ENCODE data around the gene MBP. TPM values are rescaled to one million over a fixed set of nuclear protein-coding genes. Genes with fewer than 3 reads are reported as not detected.

Gene MBP
- total and polyA plus RNA-seq, 4 experiments from 2014 or later, result 92.2 to 187 (median 149) TPM

DNA sequence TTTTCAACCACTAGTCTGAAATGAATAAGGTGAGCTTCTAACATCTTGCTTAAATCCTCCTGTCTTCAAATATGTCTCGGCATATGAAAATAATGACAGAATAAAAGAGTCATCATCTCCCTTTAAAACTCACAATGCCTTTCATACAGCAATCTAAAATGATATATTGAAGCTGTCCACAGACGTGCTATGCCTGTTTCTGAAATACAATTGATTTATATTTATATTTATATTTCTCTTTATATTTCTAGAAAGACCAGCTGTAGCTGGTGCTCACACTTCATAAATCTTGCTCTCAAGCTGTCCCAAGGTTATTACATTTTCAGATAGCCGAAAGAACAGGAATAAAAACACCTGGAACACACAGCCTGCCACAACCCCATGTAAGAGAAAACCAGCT lies 11.1 kb downstream of the MBP start:
- Histone ChIP-seq H3K36me3 (ENCODE audit: insufficient read depth, low read length) (peaks cover 14% of the 10 kb centered on the region), H3K27me3 (ENCODE audit: insufficient read depth, low read length) (no peaks in the 10 kb centered on the region), H3K4me3 (ENCODE audit: low read length in 2 of 2) (no peak overlapping the region), H3K27ac (ENCODE audit: low read depth, low read length) (no peak overlapping the region), H3K9me3 (ENCODE audit: control insufficient read depth in 1 of 2, low read length in 2 of 2) (no peaks in the 10 kb centered on the region), H3K4me1 (ENCODE audit: insufficient read depth, low read length) (peaks cover 93% of the 10 kb centered on the region)
- Mint-ChIP-seq H3K9me3 (no peaks in the 10 kb centered on the region), H3K27me3 (no peaks in the 10 kb centered on the region), H3K36me3 (peaks cover 14 to 30% of the 10 kb centered on the region in 2 donors), H3K4me3 (peak overlapping the region in 4 of 8 donors; percentile 2 to 66 (median 44)), H3K4me1 (peaks cover 62 to 95% (median 82%) of the 10 kb centered on the region in 4 donors), H3K27ac (peak overlapping the region; percentile 49 to 95 (median 88))
- POLR2A ChIA-PET (ENCODE audit: partially characterized antibody), result interaction anchor here (0.6 to 7.5 kb wide), 13 partner anchors 9 to 86 kb away, joined by 3 to 51 read pairs (median 5); partner anchors contain the start of gene MBP
- CTCF ChIA-PET (ENCODE audit: partially characterized antibody), result interaction anchor here (0.7 to 4.2 kb wide), 13 partner anchors 10 to 122 kb away, joined by 3 to 32 read pairs (median 4); partner anchors contain the start of gene MBP
- intact Hi-C loops (cut with micrococcal nuclease), result no loop called here
- no peak for DNase-seq

DNA sequence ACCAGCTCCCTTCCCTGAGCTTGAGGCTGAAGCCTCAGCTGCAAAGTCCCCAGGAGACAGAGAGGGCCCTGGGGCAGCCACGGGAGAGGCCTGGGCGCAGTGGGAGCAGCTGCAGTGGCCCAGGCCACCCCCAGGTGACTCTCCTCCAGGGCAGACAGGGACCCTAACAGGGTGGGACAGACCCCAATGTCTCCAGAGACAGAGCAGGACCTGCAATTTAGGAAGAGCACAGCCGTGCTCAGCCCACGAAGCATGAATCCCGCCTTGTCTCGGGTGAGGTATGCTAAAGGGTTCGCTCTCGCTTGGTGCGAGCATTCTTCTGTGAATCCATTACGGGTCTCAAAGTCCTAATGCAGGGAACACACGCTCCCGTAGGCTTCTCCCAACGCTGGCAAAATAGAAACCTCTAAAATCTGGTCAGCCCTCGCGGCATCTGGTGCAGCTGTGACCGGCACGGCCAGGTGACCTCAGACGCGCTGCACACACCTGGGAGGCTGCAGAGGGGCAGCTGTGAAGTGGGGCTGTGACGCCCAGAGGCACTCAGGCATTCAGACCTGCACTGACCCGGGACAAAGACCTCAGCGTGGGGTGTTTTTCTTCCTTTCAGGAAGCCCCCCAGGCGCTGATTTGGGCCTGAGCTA lies 12.6 kb downstream of the MBP start:
- no peak for DNase-seq
- no peaks in the 10 kb centered on the region for H3K27me3 Mint-ChIP-seq
- Histone ChIP-seq H3K4me1 (ENCODE audit: insufficient read depth, low read length) (peaks cover 93% of the 10 kb centered on the region), H3K27me3 (ENCODE audit: insufficient read depth, low read length) (no peaks in the 10 kb centered on the region), H3K4me3 (ENCODE audit: low read length in 2 of 2) (no peak overlapping the region), H3K27ac (ENCODE audit: low read depth, low read length) (peak overlapping the region; percentile 22), H3K9me3 (ENCODE audit: control insufficient read depth in 1 of 2, low read length in 2 of 2) (no peaks in the 10 kb centered on the region), H3K36me3 (ENCODE audit: insufficient read depth, low read length) (peaks cover 19% of the 10 kb centered on the region)
- intact Hi-C loops (cut with micrococcal nuclease), result no loop called here
- H3K36me3 Mint-ChIP-seq, result peaks cover 14 to 37% of the 10 kb centered on the region in 2 donors
- peaks cover 60 to 95% (median 81%) of the 10 kb centered on the region in 4 donors for H3K4me1 Mint-ChIP-seq
- no peak overlapping the region for H3K4me3 Mint-ChIP-seq
- peak overlapping the region; percentile 25 to 95 (median 84) for H3K27ac Mint-ChIP-seq
- CTCF ChIA-PET (ENCODE audit: partially characterized antibody), result interaction anchor here (2.6 kb wide), 1 partner anchor 12 kb away, joined by 17 read pairs; the partner anchor contains the start of gene MBP
- H3K9me3 Mint-ChIP-seq, result no peaks in the 10 kb centered on the region
- POLR2A ChIA-PET (ENCODE audit: partially characterized antibody), result interaction anchor here (0.8 to 7.5 kb wide), 2 partner anchors 12 to 15 kb away, joined by 3 to 51 read pairs; partner anchors contain the start of gene MBP

DNA sequence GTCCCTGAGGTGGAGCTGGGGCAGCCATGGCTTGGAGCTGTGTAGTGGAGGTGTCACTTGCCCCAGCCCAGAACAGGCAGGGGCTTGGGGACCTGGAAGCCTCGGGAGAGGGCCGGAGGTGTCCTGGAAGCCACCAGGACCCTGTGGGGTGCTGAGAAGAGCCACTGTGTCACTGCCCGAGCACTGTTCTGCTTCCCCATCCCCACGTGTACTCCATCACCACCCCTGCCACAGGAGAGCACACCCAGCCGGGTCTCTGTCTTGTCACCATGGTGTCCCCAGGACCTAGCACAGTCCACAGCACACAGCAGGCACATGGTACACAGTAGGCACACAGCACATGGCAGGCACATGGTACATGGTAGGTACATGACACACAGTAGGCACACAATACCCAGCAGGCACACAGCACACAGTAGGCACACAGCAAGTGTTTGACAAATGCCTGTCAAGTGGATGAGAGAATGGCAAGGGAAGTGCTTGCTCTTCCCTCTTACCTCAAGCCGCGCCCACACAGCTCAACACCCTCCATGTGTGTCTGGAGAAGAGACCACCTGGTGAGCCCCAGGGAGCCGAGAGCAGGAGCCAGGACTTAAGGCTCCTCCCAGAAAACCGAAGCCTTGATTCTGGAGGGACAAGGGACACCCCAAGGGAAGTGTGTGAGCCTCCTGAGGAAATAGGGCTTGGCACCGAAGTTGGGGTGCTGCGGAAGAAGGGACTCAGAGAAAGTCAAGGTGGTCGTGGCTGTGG lies 13.3 kb downstream of the MBP start:
- POLR2A ChIA-PET (ENCODE audit: partially characterized antibody), result interaction anchor here (7.5 kb wide), 1 partner anchor 12 kb away, joined by 51 read pairs; the partner anchor contains the start of gene MBP

DNA sequence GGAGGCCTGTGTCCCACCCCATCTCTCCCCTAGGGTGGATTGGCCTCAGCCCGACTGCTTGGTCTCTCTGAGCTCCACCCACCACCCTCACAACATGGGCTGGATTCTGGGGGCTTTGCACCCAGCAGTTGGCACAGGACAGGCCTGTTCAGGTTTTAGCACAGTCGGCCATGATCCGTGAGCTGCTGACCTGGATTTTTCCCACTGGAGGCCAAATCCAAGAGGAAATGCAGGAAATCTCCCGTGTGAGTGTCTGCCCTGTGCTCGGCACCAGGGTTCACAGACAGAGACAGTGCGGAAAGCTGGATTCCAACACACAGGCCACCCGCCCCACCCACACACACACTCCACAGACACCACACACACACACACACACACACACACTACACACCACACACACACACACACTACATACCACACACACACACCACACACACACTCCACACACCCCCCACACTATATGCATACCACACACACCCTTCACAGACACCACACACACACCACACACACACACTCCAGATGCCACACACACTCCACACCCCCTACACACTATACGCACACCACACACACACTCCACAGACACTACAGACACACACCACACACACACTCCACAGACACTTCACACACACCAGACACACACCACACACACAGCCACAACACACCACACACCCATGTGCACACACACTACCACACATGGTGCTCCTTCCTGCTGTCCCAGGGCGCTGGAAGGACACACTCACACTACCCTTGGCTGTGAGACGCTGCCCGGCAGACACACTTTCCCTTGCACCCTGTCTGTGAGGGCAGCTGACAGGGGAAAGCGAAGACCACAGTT lies 14.1 kb downstream of the MBP start:
- Histone ChIP-seq H3K27me3 (ENCODE audit: insufficient read depth, low read length) (no peaks in the 10 kb centered on the region), H3K36me3 (ENCODE audit: insufficient read depth, low read length) (peaks cover 19% of the 10 kb centered on the region), H3K9me3 (ENCODE audit: control insufficient read depth in 1 of 2, low read length in 2 of 2) (no peaks in the 10 kb centered on the region), H3K4me3 (ENCODE audit: low read length in 2 of 2) (no peak overlapping the region), H3K4me1 (ENCODE audit: insufficient read depth, low read length) (peaks cover 93% of the 10 kb centered on the region), H3K27ac (ENCODE audit: low read depth, low read length) (no peak overlapping the region)
- peak overlapping the region; percentile 71 to 95 (median 89) for H3K27ac Mint-ChIP-seq
- intact Hi-C loops (cut with micrococcal nuclease), result no loop called here
- no peaks in the 10 kb centered on the region for H3K9me3 Mint-ChIP-seq
- H3K4me1 Mint-ChIP-seq, result peaks cover 57 to 95% (median 81%) of the 10 kb centered on the region in 4 donors
- H3K4me3 Mint-ChIP-seq, result peak overlapping the region in 5 of 8 donors; percentile 24 to 68 (median 62)
- ChIA-PET POLR2A (ENCODE audit: partially characterized antibody) (interaction anchor here (7.5 kb wide), 1 partner anchor 13 kb away, joined by 51 read pairs; the partner anchor contains the start of gene MBP), CTCF (ENCODE audit: partially characterized antibody) (no interaction called here)
- H3K36me3 Mint-ChIP-seq, result peaks cover 14 to 37% of the 10 kb centered on the region in 2 donors
- no peaks in the 10 kb centered on the region for H3K27me3 Mint-ChIP-seq
- no peak for DNase-seq

More for the DNA sequence above, 13.3 kb downstream of the MBP start:
- peak overlapping the region; percentile 22 for H3K27ac ChIP-seq (ENCODE audit: low read depth, low read length)
- intact Hi-C loops (cut with micrococcal nuclease), result no loop called here
- Mint-ChIP-seq H3K27me3 (no peaks in the 10 kb centered on the region), H3K9me3 (no peaks in the 10 kb centered on the region), H3K4me3 (peak overlapping the region in 2 of 8 donors; percentile 6 to 17), H3K4me1 (peaks cover 61 to 95% (median 81%) of the 10 kb centered on the region in 4 donors), H3K27ac (peak overlapping the region; percentile 78 to 95 (median 91)), H3K36me3 (peaks cover 14 to 37% of the 10 kb centered on the region in 2 donors)
- peaks cover 19% of the 10 kb centered on the region for H3K36me3 ChIP-seq (ENCODE audit: insufficient read depth, low read length)
- no peaks in the 10 kb centered on the region for H3K27me3 ChIP-seq (ENCODE audit: insufficient read depth, low read length)
- DNase-seq, result no peak
- CTCF ChIA-PET (ENCODE audit: partially characterized antibody), result no interaction called here
- H3K9me3 ChIP-seq (ENCODE audit: control insufficient read depth in 1 of 2, low read length in 2 of 2), result no peaks in the 10 kb centered on the region
- H3K4me1 ChIP-seq (ENCODE audit: insufficient read depth, low read length), result peaks cover 93% of the 10 kb centered on the region
- no peak overlapping the region for H3K4me3 ChIP-seq (ENCODE audit: low read length in 2 of 2)

DNA sequence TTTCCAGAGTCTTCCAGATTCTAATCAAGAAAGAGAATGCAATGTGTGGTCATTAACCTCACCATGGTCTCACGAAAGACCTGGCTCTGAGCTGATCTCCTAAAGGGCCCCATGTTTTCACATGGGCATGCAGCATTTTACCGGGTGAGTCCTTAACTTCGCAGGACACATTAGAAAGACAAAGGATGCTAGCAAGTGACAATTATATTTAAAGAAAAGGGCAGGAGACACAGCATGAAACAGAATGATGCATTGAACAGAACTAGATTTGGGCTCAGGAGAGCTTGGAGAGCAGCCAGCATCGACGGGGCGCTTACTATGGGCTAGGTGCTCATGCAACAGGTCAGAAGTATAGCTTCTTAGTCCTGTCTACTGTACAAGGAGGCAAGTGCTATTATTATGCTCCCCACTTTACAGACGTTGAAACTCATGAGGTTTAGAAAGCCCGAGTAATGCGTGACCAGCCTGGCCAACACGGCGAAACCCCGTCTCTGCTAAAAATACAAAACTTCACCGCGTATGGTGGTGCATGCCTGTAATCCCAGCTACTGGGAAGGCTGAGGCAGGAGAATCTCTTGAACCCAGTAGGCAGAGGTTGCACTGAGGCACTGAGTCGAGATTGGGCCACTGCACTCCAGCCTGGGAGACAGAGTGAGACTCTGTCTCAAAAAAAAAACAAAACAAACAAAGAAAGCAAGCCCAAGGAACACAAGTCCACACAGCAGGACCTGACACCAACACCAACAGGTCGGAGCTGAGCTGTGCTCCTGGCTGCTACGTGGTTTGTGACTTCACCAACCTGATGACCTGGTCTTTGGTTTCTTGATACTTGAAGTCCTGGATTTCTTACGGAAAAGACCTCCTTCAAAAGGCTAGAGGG lies 16.1 kb downstream of the MBP start:
- peaks cover 16 to 44% of the 10 kb centered on the region in 2 donors for H3K36me3 Mint-ChIP-seq
- peaks cover 90% of the 10 kb centered on the region for H3K4me1 ChIP-seq (ENCODE audit: insufficient read depth, low read length)
- H3K4me3 ChIP-seq (ENCODE audit: low read length in 2 of 2), result no peak overlapping the region
- peak overlapping the region in 3 of 8 donors; percentile 18 to 69 (median 29) for H3K4me3 Mint-ChIP-seq
- no peaks in the 10 kb centered on the region for H3K9me3 Mint-ChIP-seq
- H3K27me3 Mint-ChIP-seq, result no peaks in the 10 kb centered on the region
- DNase-seq, result no peak
- H3K27ac ChIP-seq (ENCODE audit: low read depth, low read length), result no peak overlapping the region
- intact Hi-C loops (cut with micrococcal nuclease), result no loop called here
- H3K9me3 ChIP-seq (ENCODE audit: control insufficient read depth in 1 of 2, low read length in 2 of 2), result no peaks in the 10 kb centered on the region
- H3K27ac Mint-ChIP-seq, result peak overlapping the region; percentile 22 to 95 (median 85)
- ChIA-PET POLR2A (ENCODE audit: partially characterized antibody) (interaction anchor here (0.6 to 2.8 kb wide), 8 partner anchors 8 to 47 kb away, joined by 3 to 17 read pairs (median 4); no protein-coding TSS in a partner anchor), CTCF (ENCODE audit: partially characterized antibody) (no interaction called here)
- H3K27me3 ChIP-seq (ENCODE audit: insufficient read depth, low read length), result no peaks in the 10 kb centered on the region
- peaks cover 19% of the 10 kb centered on the region for H3K36me3 ChIP-seq (ENCODE audit: insufficient read depth, low read length)
- peaks cover 55 to 95% (median 78%) of the 10 kb centered on the region in 4 donors for H3K4me1 Mint-ChIP-seq
